Heart left ventricle (tissue), 16 donors: ENCODE results near the gene OR2A5. TPM values are rescaled to one million over a fixed set of nuclear protein-coding genes. Genes with fewer than 3 reads are reported as not detected.

Experiments used
- ATAC-seq, 4 donors: fragments of 200-7000 bp; cut with Tn5 transposase; one replicate each; pipeline ENCODE4 v1.9.1; 2020 to 2022; ENCODE audit warnings: moderate library complexity in 4 of 4, mild to moderate bottlenecking in 3 of 4, moderate number of reproducible peaks in 1 of 4
- DNase-seq, 5 donors: peaks; one replicate each; pipeline ENCODE4 v3.0.0-alpha.2; 2020
- H3K27ac ChIP-seq, 12 donors: fragments of 200-600 bp; sonication (generic) in 4 of 12; one replicate each; pipeline versions ENCODE4 v1.5.0 to v1.8.0; 2016 to 2022; ENCODE audit warnings: mild to moderate bottlenecking in 2 of 12
- H3K27me3 ChIP-seq, 9 donors: fragments of 200-600 bp; sonication (generic) in 2 of 9; one replicate each; pipeline versions ENCODE4 v1.5.1 to v1.8.0; 2016 to 2022; ENCODE audit warnings: mild to moderate bottlenecking in 3 of 9
- H3K36me3 ChIP-seq, 9 donors: fragments of 200-600 bp; sonication (generic) in 2 of 9; one replicate each; pipeline versions ENCODE4 v1.5.0 to v1.8.0; 2018 to 2022; ENCODE audit warnings: mild to moderate bottlenecking in 2 of 9
- H3K4me1 ChIP-seq, 12 donors: fragments of 200-600 bp; sonication (generic) in 4 of 12; one replicate each; pipeline versions ENCODE4 v1.5.0 to v1.8.0; 2016 to 2022; ENCODE audit warnings: mild to moderate bottlenecking in 3 of 12
- H3K4me3 ChIP-seq, 12 donors: fragments of 200-600 bp; sonication (generic) in 4 of 12; one replicate each; pipeline versions ENCODE4 v1.5.0 to v1.8.0; 2017 to 2022; ENCODE audit warnings: mild to moderate bottlenecking in 9 of 12, moderate library complexity in 4 of 12
- H3K9me3 ChIP-seq, 12 donors: fragments of 200-600 bp; sonication (generic) in 4 of 12; one replicate each; pipeline versions ENCODE4 v1.5.0 to v1.8.0; 2016 to 2022; ENCODE audit warnings: mild to moderate bottlenecking in 1 of 12
- CTCF ChIP-seq, 12 donors: fragments of 200-600 bp; sonication (generic) in 4 of 12; IDR thresholded peaks; one replicate each; pipeline versions ENCODE4 v1.5.0 to v1.8.0; 2018 to 2022; ENCODE audit warnings: antibody characterized with exemption in 12 of 12, mild to moderate bottlenecking in 5 of 12
- POLR2A ChIP-seq, 2 donors: fragments of 450-650 bp; IDR thresholded peaks; one replicate each; pipeline ENCODE4 v1.6.1; 2017; ENCODE audit warnings: antibody characterized with exemption in 2 of 2, mild to moderate bottlenecking in 2 of 2, moderate library complexity in 2 of 2
- WGBS, 4 donors: extraction: QIAGEN DNeasy Blood & Tissue Kit in 2 of 4; methylation state at CpG; one replicate each; pipeline versions ENCODE4 v1.1.5 to v1.1.7; 2013 to 2018; 5-methylcytosine and 5-hydroxymethylcytosine counted together
- intact Hi-C, 10 donors: fragments of 100-400 bp; cut with DNase I; formaldehyde crosslinking; loops; one replicate each; pipeline versions ENCODE4 v1.11.1 to v1.14.2; 2022
- long read RNA-seq, 3 donors: library from polyadenylated mRNA; unstranded; transcript quantifications; one replicate each; pipeline ENCODE4 v2.0.0, GENCODE V29; 2020 to 2021
- polyA plus RNA-seq, 2 donors: library from polyadenylated mRNA; stranded (reverse); fragments of 200-250 nt; gene quantifications; one replicate each; pipeline ENCODE4 v1.2.3, GENCODE V29; 2013
- total RNA-seq, 9 donors: library from RNA; depleted of rRNA in 2 of 9; stranded (reverse); fragments of >200 nt in 2 of 9; fragmentation: NEBNext Ultra II Directional in 3 of 9; extraction: Animal tissue kit (Norgen Biotek cat#: 25700) in 3 of 9; gene quantifications; one replicate each; pipeline versions ENCODE4 v1.1.0 to v1.2.4, GENCODE V29; 2016 to 2023
- donor health status: ischemic (EF 13 %, LVEDD 7.1; RV severe dilation, severe dysfunction).
- donor health status: healthy with polysubstance abuse.
- donor health status: DM: no; HTN: yes; CAD: no.
- donor health status: DM: no; HTN: no; CAD: no.
- donor health status: ischemic (EF 25% LVEDD 6.9; RV normal size, moderate dysfunction).
- donor health status: ischemic (EF 25% LVEDD 5.7; RV mildly dilated, moderate dysfunction).
- donor health status: healthy.
- donor health status: DM: yes; HTN: yes; CAD: no.
- donor health status: ischemic (EF 35%, LVEDD 5.7; RV mildly dilated, moderate dysfunction).
- donor health status: nonischemic (EF 11% LVEDD 7.7; RV severe dilation, severe dysfunction).
- donor health status: DM: yes; HTN: yes; CAD: no.
- donor health status: PGD.
- donor health status: ischemic (EF 29% LVEDD 5.4; RV normal size, mild dysfunction).
- donor health status: nonischemic (EF 23%, LVEDD 6.1; RV moderate dilation, normal function).

The OR2A5 gene, protein sequence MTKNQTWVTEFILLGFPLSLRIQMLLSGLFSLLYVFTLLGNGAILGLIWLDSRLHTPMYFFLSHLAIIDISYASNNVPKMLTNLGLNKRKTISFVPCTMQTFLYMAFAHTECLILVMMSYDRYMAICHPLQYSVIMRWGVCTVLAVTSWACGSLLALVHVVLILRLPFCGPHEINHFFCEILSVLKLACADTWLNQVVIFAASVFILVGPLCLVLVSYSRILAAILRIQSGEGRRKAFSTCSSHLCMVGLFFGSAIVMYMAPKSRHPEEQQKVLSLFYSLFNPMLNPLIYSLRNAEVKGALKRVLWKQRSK
- total RNA-seq = not detected
- not detected for polyA plus RNA-seq
- long read RNA-seq, donor 1 = 0 reads
- long read RNA-seq, donor 2 = 0 reads
- long read RNA-seq, donor 3 = 0 reads

DNA sequence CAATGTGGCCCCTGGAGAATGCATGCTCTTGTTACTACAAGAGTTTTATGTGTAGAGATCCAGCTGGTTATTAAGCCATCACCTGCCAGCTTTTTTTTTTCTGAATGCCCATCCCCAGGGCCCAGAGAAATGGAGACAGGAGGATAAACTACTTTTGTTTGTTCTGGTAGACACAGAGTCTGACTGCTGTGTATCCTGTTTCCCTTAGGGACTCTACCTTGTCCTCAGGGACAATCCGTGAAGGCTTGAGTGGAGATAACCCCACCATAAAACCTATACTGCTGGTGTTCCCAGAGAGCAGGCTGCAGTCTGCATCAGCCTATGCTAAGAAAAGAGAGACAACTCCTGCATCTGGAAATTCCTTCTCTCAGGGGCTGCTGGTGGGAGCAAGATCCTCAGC lies at the start of gene OR2A5:
Gene OR2A5 (plus strand): TSS at position 301 of the 400 bp plus-strand sequence. CDS start 1,454 bp downstream, outside the sequence.
- H3K9me3 ChIP-seq = no peaks in the 10 kb centered on the region
- WGBS, 4 donors = 45 to 67% (median 57%) methylated on average over 1 of the region's 1 CpG
- no peak for TF ChIP-seq POLR2A (IDR thresholded peaks at IDR 0.05)
- no peak for TF ChIP-seq CTCF (IDR thresholded peaks at IDR 0.05)
- H3K27me3 ChIP-seq = peaks cover 0 to 4% (median 0%) of the 10 kb centered on the region in 9 donors
- intact Hi-C loops = no loop called here
- ATAC-seq (no peak), DNase-seq (no peak)
- no peak within 1 kb of the TSS for H3K4me3 ChIP-seq
- no peak within 1 kb of the TSS for H3K27ac ChIP-seq
- no peaks in the 10 kb centered on the region for H3K4me1 ChIP-seq
- H3K36me3 ChIP-seq = no peaks in the 10 kb centered on the region

DNA sequence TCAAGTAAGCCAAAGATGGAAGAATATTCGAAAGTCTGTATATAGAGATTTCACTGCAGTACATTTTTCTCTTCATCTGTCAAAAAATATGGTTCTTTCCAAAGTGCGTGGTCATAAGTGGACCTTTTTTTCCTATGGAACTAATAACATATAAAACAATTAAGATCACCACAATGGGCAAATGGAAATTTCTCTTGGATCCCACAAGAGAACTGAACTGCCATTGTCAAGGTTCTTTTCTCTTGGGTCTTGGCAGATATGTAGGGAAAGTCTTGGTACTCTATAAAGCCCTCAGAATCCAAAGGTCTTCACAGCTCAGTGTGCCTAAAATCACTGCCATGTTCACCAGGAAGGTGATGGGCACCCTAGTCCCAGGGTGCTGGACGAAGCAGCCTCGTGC lies 48.7 kb upstream of the OR2A5 start, which contains the start of gene OR6B1:
Gene OR6B1 (plus strand): TSS at position 301 of the 400 bp plus-strand sequence. CDS start 3,677 bp downstream, outside the sequence.
- no peaks in the 10 kb centered on the region for H3K36me3 ChIP-seq
- TF ChIP-seq CTCF (IDR thresholded peaks at IDR 0.05) (no peak), POLR2A (IDR thresholded peaks at IDR 0.05) (no peak)
- H3K4me3 ChIP-seq = no peak within 1 kb of the TSS
- intact Hi-C loops = loop anchor here in 1 of 10 donors (10.0 kb wide), 1 partner anchor 115 kb away; no protein-coding TSS in a partner anchor
- no peaks in the 10 kb centered on the region for H3K9me3 ChIP-seq
- no peak within 1 kb of the TSS for H3K27ac ChIP-seq
- H3K27me3 ChIP-seq = no peaks in the 10 kb centered on the region
- ATAC-seq (no peak), DNase-seq (no peak)
- WGBS, 4 donors = 79 to 91% (median 90%) methylated on average over 4 of the region's 4 CpGs
- no peaks in the 10 kb centered on the region for H3K4me1 ChIP-seq

- WGBS, 4 donors = 73 to 83% (median 77%) methylated on average over 3 of the region's 3 CpGs
- no peak for ATAC-seq
- Histone ChIP-seq H3K27me3 (no peaks in the 10 kb centered on the region), H3K9me3 (no peaks in the 10 kb centered on the region), H3K27ac (no peak overlapping the region), H3K36me3 (no peaks in the 10 kb centered on the region), H3K4me3 (no peak overlapping the region), H3K4me1 (peaks cover 0 to 5% (median 0%) of the 10 kb centered on the region in 12 donors)
- TF ChIP-seq CTCF (IDR thresholded peaks at IDR 0.05) (no peak), POLR2A (IDR thresholded peaks at IDR 0.05) (no peak)
- intact Hi-C loops = loop anchor here in 1 of 10 donors (10.0 kb wide), 1 partner anchor 117 kb away; no protein-coding TSS in a partner anchor
- DNase-seq = no peak
Observed at GRCh38 chr7:144001543-144001942, 47.2 kb upstream of the OR2A5 start.

DNA sequence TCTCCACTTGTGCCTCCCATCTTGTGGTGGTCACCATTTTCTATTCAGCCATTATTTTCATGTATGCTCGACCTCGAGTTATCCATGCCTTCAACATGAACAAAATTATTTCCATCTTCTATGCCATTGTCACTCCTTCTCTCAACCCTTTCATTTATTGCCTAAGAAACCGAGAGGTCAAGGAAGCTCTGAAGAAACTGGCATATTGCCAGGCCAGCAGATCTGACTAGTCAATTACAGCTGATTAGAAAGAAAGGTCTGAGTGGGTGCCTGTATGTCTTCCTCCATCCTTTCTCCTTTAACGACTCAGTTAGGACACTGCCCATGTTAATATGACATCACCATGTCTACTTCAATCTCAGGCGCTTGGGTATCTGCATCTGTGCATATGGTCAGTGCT lies 44.0 kb upstream of the OR2A5 start:
- H3K27ac ChIP-seq = no peak overlapping the region
- no peak overlapping the region for H3K4me3 ChIP-seq
- DNase-seq (no peak), ATAC-seq (no peak)
- intact Hi-C loops = loop anchor here in 1 of 10 donors (10.0 kb wide), 1 partner anchor 120 kb away; no protein-coding TSS in a partner anchor
- peaks cover 0 to 7% (median 0%) of the 10 kb centered on the region in 12 donors for H3K9me3 ChIP-seq
- no peaks in the 10 kb centered on the region for H3K36me3 ChIP-seq
- no peak for TF ChIP-seq POLR2A (IDR thresholded peaks at IDR 0.05)
- TF ChIP-seq CTCF (IDR thresholded peaks at IDR 0.05) = no peak
- H3K27me3 ChIP-seq = no peaks in the 10 kb centered on the region
- 74 to 83% (median 79%) methylated on average over 5 of the region's 5 CpGs for WGBS, 4 donors
- H3K4me1 ChIP-seq = peaks cover 0 to 5% (median 0%) of the 10 kb centered on the region in 12 donors
